GM12878 (cell line): Measurements from ENCODE around the gene HOXC13.

Experiments
- BCL3 ChIP-seq: IDR thresholded peaks from 2 replicates; pipeline ENCODE4 v1.6.1; 2011; ENCODE audit warnings: borderline replicate concordance, low read depth, mild to moderate bottlenecking, moderate library complexity, low read length; ENCODE audit not compliant: insufficient read depth, poor library complexity, severe bottlenecking
- FOXM1 ChIP-seq: IDR thresholded peaks from 2 replicates; pipeline ENCODE4 v1.6.1; 2012; ENCODE audit warnings: low read depth, mild to moderate bottlenecking, inconsistent platforms, low read length, moderate library complexity
- IKZF2 ChIP-seq, 2 experiments: fragments of 450-650 bp; IDR thresholded peaks; 2 replicates each; pipeline ENCODE4 v1.6.1; 2017; ENCODE audit warnings: mild to moderate bottlenecking in 2 of 2, moderate library complexity in 2 of 2
- NR2C2 ChIP-seq: IDR thresholded peaks from 2 replicates; pipeline ENCODE4 v1.6.1; 2011; ENCODE audit warnings: borderline replicate concordance, low read depth; ENCODE audit not compliant: control insufficient read depth, insufficient read length
- POLR2A ChIP-seq: IDR thresholded peaks from 2 replicates; pipeline ENCODE4 v1.6.1; 2011; ENCODE audit warnings: low read depth, mild to moderate bottlenecking, low read length
- POLR2AphosphoS5 ChIP-seq: IDR thresholded peaks from 2 replicates; pipeline ENCODE4 v1.6.1; 2011; ENCODE audit warnings: mild to moderate bottlenecking, low read length, inconsistent platforms
- POU2F2 ChIP-seq: IDR thresholded peaks from 3 replicates; pipeline ENCODE4 v1.6.1; 2011; ENCODE audit warnings: low read depth, mild to moderate bottlenecking, low read length, borderline replicate concordance
- SIN3A ChIP-seq: IDR thresholded peaks from 2 replicates; pipeline ENCODE4 v1.6.1; 2012; ENCODE audit warnings: low read depth, low read length, improper control_type of control experiment
- SP1 ChIP-seq: IDR thresholded peaks from one replicate; pipeline ENCODE4 v1.6.1; 2011; ENCODE audit warnings: low read depth, low read length
- SUZ12 ChIP-seq: fragments of 200-600 bp; sonication (generic); IDR thresholded peaks from one replicate; pipeline ENCODE4 v1.6.1; 2018; ENCODE audit warnings: antibody characterized with exemption, mild to moderate bottlenecking; ENCODE audit not compliant: unreplicated experiment
- WRNIP1 ChIP-seq: IDR thresholded peaks from 2 replicates; pipeline ENCODE4 v1.6.1; 2011; ENCODE audit warnings: low read depth, low read length, improper control_type of control experiment, borderline replicate concordance
- TF ChIP-seq, protein P1 (sequence below), 3 experiments: IDR thresholded peaks in 2 of 3; conservative IDR thresholded peaks in 1 of 3; 2 replicates each; pipeline ENCODE4 v1.5.1; 2011; ENCODE audit warnings: low read depth in 3 of 3, low read length in 3 of 3, mild to moderate bottlenecking in 3 of 3, control low read depth in 2 of 3, moderate library complexity in 2 of 3, inconsistent platforms in 1 of 3, mixed read lengths in 1 of 3; ENCODE audit not compliant: control insufficient read depth in 2 of 3, insufficient read depth in 1 of 3; ENCODE audit errors: extremely low read depth in 1 of 3
- TF ChIP-seq, protein P2 (sequence below): fragments of 450-650 bp; IDR thresholded peaks from 2 replicates; pipeline ENCODE4 v1.6.1; 2016; ENCODE audit warnings: mild to moderate bottlenecking, moderate library complexity, borderline replicate concordance
- TF ChIP-seq, protein P3 (sequence below): IDR thresholded peaks from 2 replicates; pipeline ENCODE4 v1.6.1; 2012; ENCODE audit warnings: low read length, inconsistent platforms

GRCh38 chr12:53950789-53951576 lies 12.4 kb downstream of the HOXC13 start:
- TF ChIP-seq NR2C2 (no peak), IKZF2 (IDR thresholded peaks at IDR 0.05) (no peak), FOXM1 (no peak), POLR2AphosphoS5 (no peak), WRNIP1 (no peak), SIN3A (no peak), SUZ12 (peak; percentile 36), POU2F2 (no peak), SP1 (no peak), BCL3 (no peak), POLR2A (no peak)
- TF ChIP-seq, protein P1, sequence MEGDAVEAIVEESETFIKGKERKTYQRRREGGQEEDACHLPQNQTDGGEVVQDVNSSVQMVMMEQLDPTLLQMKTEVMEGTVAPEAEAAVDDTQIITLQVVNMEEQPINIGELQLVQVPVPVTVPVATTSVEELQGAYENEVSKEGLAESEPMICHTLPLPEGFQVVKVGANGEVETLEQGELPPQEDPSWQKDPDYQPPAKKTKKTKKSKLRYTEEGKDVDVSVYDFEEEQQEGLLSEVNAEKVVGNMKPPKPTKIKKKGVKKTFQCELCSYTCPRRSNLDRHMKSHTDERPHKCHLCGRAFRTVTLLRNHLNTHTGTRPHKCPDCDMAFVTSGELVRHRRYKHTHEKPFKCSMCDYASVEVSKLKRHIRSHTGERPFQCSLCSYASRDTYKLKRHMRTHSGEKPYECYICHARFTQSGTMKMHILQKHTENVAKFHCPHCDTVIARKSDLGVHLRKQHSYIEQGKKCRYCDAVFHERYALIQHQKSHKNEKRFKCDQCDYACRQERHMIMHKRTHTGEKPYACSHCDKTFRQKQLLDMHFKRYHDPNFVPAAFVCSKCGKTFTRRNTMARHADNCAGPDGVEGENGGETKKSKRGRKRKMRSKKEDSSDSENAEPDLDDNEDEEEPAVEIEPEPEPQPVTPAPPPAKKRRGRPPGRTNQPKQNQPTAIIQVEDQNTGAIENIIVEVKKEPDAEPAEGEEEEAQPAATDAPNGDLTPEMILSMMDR (IDR thresholded peaks at IDR 0.05 in 2 of 3, conservative IDR thresholded peaks at IDR 0.05 in 1 of 3; ENCODE audit: control insufficient read depth in 2 of 3, extremely low read depth in 1 of 3, insufficient read depth in 1 of 3, low read depth in 3 of 3, low read length in 3 of 3) = no peak
- TF ChIP-seq, protein P2, sequence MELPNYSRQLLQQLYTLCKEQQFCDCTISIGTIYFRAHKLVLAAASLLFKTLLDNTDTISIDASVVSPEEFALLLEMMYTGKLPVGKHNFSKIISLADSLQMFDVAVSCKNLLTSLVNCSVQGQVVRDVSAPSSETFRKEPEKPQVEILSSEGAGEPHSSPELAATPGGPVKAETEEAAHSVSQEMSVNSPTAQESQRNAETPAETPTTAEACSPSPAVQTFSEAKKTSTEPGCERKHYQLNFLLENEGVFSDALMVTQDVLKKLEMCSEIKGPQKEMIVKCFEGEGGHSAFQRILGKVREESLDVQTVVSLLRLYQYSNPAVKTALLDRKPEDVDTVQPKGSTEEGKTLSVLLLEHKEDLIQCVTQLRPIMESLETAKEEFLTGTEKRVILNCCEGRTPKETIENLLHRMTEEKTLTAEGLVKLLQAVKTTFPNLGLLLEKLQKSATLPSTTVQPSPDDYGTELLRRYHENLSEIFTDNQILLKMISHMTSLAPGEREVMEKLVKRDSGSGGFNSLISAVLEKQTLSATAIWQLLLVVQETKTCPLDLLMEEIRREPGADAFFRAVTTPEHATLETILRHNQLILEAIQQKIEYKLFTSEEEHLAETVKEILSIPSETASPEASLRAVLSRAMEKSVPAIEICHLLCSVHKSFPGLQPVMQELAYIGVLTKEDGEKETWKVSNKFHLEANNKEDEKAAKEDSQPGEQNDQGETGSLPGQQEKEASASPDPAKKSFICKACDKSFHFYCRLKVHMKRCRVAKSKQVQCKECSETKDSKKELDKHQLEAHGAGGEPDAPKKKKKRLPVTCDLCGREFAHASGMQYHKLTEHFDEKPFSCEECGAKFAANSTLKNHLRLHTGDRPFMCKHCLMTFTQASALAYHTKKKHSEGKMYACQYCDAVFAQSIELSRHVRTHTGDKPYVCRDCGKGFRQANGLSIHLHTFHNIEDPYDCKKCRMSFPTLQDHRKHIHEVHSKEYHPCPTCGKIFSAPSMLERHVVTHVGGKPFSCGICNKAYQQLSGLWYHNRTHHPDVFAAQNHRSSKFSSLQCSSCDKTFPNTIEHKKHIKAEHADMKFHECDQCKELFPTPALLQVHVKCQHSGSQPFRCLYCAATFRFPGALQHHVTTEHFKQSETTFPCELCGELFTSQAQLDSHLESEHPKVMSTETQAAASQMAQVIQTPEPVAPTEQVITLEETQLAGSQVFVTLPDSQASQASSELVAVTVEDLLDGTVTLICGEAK = no peak
- TF ChIP-seq, protein P3, sequence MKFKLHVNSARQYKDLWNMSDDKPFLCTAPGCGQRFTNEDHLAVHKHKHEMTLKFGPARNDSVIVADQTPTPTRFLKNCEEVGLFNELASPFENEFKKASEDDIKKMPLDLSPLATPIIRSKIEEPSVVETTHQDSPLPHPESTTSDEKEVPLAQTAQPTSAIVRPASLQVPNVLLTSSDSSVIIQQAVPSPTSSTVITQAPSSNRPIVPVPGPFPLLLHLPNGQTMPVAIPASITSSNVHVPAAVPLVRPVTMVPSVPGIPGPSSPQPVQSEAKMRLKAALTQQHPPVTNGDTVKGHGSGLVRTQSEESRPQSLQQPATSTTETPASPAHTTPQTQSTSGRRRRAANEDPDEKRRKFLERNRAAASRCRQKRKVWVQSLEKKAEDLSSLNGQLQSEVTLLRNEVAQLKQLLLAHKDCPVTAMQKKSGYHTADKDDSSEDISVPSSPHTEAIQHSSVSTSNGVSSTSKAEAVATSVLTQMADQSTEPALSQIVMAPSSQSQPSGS = no peak
